HG03432 (cell line): Measurements from ENCODE around the gene NLRP3.

ENCODE experiments used
- ATAC-seq: cut with Tn5 transposase; IDR thresholded peaks from one replicate; pipeline ENCODE4 v1.9.1; 2021; ENCODE audit warnings: mild to moderate bottlenecking, moderate library complexity; ENCODE audit not compliant: unreplicated experiment

NLRP3 gene

DNA sequence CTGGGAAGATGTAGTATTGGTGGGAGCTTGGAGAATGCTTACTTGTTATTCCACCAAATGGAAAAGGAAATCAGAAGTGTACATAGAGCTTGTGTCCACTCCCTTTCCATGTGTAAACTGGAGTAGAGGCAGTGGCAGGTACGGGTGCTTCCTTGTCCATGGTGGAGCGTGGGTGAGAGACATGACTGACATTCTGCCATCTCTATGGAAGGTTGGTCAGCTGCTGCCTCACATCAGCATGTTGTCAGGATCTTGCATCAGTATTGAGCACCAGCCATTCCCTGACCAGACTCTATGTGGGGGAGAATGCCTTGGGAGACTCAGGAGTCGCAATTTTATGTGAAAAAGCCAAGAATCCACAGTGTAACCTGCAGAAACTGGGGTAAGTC is 19.8 kb downstream of the NLRP3 start:
- no peak for ATAC-seq

DNA sequence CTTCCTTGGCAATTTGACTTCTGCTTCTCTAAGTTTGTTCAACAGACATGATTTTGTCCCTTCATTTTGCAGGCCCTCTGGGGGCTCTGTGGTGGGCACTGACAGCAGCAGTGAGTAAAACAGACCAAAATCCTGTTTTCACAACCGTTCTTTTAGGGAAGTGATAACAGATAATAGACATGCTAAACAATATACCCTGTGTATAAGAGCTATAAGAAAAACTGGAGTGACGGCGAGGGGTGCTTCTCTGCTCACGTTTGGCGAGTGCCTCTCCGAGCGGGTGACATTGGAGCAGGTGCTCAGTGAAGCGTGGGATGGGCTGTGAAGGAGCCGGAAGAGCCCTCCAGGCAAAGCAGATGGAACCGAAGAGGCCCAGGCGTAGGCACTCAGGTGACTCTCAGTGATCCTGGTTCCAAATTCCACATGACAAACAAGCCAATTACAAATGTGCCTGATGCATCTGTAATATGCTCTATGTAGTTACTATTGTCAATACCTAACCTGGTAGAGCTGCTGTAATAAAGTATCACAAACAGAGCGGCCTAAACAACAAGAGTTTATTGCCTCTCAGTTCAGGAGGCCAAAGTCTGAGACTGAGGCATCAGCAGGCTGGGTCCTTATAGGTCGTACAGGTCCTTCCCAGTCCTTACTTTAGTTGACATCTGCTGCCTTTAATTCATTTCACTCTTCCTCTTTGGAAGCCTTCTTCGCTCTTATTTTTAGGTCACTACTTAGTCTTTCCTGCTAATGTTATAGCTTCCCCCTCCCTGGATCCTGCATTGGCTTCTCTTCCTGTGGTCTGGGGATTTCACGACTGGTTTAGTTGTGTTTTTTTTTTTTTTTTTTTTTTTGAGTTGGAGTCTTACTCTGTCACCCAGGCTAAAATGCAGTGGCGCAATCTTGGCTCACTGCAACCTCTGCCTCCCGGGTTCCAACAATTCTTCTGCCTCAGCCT is 21.9 kb downstream of the NLRP3 start:
- no peak for ATAC-seq

DNA sequence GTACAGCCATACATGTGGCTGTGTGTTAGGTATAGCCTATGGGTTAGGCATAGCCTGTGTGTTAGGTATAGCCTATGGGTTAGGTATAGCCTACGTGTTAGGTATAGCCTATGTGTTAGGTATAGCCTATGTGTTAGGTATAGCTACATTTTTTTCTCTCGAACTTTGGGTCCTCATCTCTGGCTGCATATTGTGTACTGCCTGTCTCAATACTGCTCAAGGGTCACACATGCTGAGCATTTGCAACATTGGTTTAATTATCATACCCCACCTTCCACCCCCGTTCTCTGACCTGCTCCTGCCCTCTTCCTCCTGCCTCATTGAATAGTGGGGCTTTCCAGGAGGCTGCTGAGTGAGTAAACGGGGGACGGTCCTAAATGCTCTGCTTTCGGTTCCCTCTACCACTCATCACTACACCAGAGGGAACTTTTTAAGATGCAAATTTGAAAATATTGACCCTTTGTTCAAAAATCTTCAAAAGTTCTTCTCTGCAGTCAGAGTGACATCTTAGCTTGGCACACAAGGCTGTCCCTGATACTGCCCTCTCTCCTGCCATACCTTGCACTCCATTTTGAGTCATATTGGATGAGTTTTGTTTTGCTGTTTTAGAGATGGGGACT is 24.1 kb downstream of the NLRP3 start:
- ATAC-seq = peak; percentile 99

DNA sequence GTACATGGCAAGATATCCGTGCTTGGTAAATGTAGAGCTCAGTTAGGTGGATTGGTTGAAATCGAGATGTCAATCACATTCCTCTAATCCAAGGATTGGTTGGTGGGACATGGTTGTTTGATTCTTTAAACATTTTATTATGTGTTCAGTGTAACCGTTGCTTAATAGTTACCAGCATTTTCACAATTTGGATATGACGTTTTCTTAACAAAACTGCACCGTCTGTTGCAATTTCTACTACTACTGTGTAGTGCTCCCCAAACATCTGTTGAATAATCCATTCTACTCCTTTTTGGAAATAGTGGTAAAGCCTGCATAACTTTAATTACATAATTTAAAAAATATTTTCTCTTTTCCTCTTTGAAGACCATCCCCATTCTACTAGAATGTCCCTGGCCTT is 25.6 kb downstream of the NLRP3 start:
- ATAC-seq = no peak

DNA sequence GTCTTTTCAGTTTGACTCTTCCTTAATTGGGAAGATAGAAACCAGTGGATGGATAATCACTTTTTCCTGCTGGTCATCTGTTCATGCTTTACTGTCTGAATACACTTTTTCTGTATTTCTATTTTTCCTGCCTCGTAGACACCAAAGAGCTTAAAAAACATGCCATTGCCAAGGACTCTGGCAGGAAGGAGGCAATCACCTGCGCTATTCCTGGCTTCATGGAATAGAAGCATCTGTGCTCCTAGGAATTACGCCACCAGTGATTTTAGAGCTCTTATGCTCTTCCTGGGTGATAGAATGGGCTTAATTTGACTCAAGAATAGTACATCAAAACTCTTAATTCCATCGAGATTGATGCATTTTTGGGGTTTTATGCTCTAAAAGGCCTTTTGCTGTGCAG is 26.2 kb downstream of the NLRP3 start:
- ATAC-seq = no peak

DNA sequence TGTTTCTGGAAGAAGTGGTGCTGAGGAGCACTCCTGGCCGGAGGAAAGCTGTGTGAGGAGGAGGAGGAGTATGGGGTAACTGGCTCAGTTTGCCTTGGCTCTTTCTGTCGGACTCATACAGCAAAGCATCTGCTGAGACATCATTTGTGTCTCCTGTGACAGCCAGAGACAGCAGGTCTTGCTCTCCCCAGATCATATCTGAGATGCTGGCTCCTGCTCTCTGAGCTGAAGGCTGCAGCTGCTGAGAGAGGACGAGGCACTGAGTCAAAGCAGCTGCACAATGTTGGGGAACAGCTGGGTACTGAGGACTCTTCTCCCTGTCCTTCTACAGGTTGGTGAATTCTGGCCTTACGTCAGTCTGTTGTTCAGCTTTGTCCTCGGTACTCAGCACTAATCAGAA is 27.7 kb downstream of the NLRP3 start:
- no peak for ATAC-seq

DNA sequence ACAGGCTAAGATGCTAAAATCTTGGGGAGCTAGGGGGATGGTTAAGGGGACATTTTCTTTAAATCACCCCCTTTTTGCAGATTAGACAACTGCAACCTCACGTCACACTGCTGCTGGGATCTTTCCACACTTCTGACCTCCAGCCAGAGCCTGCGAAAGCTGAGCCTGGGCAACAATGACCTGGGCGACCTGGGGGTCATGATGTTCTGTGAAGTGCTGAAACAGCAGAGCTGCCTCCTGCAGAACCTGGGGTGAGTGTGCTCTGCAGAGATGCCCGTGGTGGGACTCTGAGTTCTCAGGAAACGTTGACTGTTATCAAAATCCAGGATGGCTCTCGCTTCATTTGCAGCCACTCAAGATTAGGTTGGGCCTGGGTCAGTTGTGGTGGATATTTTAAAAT is 28.6 kb downstream of the NLRP3 start:
- ATAC-seq = no peak

DNA sequence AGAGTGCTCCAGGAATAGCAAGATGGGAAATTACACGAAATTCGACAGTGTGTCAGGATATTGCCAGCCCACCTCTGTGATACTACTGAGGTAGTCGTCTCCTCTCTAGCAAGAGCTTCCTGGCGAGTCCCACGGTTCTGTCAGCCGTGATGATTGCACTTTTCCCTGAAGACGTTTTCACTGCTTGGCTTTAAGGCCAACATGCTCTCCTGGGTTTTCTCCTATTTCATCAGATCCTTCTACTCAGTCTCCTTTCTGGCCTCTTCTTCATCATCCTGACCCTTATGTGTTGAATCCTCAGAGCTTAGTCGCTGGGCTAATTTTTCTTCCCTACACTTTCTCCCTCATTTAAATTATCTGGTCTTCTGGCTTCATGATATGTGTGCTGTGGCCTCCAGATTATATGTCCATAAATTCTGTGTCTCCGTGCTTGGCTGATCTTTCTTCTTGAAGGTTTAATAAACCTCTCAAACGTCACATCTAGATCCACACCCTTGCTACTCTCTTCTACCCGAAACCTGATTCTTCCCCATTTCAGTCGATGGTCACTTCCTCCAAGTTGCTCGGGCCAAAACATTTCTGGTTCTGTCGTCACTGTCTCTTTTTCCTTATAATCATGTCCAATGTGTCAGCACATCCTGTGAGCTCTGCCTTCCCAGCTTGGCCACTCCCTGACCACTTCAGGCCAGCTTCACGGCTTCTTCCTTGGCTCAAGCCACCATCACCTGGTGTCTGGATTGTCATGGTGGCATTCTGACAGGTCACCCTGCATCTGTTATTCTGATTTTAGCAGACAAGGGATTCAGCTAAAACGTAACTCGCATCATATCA is 29.8 kb downstream of the NLRP3 start:
- no peak for ATAC-seq

DNA sequence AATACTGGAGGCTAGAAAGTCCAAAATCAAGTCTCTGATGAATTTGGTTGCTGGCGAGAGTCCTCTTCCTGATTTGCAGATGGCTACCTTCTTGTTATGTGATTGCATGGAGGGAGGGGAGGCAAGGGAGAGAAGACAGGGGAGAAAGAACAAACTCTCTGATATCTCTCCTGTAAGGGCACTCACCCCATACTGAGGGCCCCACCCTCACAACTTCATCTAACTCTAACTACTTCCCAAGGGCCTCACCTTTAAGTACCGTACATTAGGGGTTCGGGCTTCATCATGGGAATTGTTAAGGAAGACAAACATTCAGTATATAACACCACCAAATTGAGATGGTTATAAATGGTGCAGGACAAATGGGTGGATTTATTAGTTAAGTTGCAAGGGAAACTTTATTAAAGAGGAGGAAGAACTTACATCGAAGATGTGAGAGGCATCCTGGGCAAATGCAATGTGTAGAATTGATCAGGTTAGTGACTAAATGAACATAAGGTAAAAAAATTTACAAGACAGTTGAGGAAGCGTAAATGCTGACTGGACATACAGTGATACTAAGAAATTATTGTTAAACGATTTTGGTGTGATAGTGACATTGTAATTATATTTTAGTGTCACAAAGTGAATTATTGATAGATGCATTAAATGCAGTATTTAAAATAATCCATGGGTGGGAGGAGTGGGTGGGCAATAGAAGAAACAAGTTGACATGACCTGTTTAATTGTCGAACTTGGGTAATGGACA is 31.4 kb downstream of the NLRP3 start:
- no peak for ATAC-seq

DNA sequence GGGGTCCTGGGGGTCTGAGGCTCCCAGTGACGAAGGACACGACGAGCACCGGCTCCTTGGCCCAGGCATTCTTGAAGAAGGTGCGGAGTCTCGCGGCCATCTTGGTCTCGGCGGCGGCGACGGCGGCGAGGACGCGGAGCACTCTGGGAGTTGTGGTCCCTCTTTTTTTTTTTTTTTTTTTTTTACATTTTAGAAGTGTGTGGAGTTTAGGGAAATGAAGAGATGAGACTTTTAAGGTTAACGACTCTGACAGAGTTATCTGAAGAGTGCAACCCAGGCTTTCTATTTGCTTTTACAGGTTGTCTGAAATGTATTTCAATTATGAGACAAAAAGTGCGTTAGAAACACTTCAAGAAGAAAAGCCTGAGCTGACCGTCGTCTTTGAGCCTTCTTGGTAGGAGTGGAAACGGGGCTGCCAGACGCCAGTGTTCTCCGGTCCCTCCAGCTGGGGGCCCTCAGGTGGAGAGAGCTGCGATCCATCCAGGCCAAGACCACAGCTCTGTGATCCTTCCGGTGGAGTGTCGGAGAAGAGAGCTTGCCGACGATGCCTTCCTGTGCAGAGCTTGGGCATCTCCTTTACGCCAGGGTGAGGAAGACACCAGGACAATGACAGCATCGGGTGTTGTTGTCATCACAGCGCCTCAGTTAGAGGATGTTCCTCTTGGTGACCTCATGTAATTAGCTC is 32.3 kb downstream of the NLRP3 start:
- ATAC-seq = no peak

DNA sequence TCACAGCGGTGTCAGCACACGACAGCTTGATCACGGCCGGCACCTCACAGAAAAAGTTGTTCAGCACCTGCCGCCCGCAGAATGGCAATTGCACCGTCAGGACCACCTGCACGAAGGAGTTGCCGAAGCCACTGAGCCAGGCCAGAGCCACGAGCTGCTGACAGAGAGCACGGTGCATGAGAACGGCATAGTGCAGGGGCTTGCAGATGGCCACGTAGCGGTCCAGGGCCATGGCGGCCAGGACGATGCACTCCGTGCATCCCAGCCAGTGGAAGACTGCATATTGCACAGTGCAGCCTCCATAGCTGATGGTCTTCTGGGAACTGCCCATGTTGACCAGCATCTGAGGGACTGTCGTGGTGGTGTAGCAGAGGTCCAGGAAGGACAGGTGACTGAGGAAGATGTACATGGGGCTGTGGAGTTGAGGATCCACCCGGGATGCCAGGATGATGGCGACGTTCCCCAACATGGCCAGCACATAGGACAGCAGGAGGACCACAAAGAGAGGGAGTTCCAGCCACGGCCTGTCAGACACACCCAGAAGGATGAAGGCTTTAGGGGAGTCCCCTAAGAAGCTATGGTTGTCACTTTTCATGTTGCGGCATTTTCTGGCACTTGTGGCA is 35.5 kb downstream of the NLRP3 start:
- no peak for ATAC-seq

DNA sequence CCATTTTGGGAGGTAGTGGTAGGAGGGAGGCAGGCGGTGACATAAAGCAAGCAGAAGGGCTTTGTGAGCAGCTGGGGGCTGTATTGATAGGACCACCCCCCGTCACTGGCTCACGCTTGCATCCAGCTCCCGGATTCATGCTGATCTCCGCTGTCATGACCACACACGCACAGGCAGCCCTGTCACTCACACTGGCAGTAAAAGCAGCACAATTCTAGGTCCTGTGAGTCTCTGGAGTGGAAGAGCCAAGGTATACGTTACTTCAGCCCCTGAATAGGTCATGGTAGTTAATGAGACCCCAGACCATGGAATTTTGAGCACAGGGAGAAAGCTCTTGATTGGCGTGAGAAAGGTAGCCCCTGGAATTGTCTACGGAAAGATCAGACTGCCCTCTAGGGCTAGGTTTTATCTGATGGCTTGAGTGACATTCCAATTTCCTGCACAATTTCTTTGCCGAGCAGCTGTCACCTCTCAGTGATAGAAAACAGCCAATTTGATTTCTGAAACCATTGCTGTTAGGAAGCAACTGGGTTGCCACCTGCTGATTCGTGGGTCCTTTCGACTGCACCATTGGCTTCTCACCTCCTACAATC is 36.6 kb downstream of the NLRP3 start:
- ATAC-seq = no peak

DNA sequence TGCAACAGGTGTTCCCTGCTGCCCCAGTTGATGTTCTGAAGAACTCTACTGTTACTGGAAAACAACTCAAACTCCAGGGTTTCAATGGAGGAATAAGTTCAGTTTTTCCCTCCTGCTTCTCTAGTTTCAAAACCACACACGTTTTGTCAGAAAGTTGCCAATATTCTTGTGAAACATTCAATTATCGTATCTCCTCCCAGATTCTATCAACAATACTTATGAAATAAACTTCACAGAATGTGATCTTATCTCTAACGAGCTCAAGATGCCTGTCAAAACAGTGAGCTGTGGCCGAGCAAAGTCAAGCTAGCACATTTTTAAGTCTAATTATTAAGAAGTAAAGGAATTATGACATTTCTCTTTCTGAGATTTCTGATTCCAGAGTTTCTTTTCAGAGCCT is 37.3 kb downstream of the NLRP3 start:
- no peak for ATAC-seq

DNA sequence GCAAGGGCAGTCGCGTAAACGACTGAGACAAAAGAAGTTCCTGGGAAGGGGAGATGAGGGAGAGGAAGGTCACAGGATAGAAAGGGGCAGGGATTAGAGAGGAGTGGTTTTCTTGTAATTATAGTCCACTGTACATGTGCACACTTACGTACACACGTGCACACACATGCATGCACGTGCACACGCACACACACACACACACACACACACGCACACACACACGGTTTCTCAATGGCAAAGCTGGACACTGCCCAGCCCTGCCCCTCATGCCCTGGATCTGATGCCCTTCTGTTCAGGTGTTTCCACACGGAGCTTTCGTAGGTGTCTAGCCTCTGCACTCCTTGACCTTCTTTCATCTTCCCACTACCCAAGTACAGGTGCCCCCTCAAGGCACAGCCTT is 38.0 kb downstream of the NLRP3 start:
- ATAC-seq = no peak

DNA sequence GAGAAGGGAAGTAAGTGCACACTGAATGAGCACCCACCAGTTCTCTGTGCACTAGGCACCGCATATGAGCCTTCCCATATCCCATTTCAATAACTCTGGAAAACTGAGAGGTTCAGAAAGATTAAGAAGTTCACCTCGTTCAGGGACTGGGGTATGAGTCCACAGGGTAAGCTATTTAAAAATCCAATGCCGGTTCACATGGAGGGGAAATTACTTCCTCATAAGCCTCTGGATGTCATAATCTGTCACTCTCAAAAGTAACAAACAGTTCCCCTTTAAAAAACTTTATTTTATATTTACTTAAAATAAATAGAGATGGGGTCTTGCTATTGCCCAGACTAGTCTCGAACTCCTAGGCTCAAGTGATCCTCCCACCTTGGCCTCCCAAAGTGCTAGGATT is 40.0 kb downstream of the NLRP3 start:
- ATAC-seq = no peak

DNA sequence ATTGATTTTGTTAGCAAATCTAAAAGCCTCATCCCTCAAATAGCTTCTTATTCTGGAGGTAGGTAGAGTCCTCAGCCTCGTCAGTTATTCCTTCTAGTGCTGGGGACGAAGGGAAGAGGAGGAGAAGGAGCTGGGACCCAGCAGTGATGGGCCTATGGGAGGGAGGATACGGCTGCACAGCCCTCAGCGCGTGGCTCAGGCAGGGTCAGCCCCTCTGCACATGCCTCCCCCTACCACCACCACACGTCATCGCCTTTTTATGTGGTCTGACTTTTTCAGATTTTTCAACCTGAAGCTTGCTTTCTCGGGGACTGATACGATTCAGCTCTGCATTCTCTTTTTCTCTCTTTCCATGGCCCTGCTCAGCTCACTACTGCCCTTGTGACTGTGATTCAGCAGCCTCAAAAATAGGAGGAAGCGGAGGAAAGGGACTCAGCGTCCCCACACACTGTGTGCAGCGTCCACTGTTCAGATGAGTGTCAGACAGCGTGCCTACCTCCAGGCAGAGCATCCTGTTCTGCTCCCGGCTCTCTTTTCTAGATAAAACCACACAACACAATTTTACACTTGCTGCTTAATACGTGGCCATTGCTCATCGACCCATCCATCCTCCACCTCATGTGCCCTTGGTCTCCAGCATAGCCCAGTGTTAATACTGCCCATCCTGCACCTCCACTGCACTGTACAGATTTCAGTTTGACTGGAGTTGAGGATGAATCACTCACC is 41.1 kb downstream of the NLRP3 start:
- no peak for ATAC-seq

DNA sequence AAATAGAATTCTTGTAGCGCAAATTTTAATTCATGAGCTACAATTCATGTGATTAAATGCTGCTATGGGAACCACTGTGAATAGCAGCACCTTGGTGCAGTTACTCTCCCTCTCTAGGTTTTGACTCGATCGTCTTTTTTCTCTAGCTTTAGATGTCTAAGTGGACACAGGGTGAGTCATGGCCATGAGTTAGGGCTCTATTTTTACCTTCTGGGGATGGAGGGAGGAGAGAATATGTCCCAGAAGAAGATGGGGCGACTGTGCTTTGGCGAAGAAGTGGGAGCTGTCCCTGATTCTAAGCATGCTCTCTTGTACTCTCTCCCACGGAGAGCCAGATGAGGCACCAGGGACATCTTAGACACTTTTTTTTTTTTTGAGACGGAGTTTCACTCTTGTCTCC is 43.5 kb downstream of the NLRP3 start:
- no peak for ATAC-seq

DNA sequence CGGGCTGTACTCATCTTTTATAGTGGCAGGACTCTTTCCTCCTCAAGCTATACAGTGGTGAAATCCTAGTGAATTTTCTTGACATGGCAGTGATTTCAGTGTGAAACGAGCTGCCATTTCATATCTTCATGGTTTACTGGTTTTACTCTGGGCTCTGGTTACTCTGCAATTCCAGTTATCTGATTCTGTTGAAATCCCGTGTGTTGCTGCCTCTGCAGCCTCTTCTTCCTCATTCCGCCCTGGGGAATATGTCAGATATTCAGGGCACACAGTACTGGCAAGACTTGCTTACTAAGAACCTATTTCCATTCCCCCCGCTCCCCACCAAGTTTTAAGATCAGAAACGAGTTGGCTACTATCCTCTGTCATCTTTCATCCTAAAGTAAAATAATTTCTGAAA is 49.8 kb downstream of the NLRP3 start:
- no peak for ATAC-seq

DNA sequence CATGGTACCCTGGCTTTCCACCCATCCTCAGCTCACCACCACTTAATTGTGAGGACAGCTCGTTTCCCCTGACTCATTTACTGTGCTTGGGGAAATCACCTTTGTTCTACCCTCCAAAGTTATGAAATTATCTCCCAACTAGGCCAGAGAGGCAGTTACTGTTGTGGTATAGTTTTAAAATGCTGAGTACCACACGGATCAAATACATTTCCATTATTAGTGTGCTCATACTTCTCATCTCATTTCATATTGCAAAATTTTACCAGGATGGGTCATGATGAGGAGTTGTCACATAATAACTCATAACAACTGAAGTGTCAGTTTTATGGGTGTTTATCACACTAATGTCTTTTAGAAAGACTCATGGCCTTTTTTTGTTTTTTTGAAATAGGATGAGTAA is 51.2 kb downstream of the NLRP3 start:
- no peak for ATAC-seq
